GM21619 (cell line): ENCODE measurements around the gene YTHDC1.

Source experiments
- ATAC-seq: cut with Tn5 transposase; IDR thresholded peaks from one replicate; pipeline ENCODE4 v1.9.1; 2021; ENCODE audit not compliant: unreplicated experiment

Gene YTHDC1

GRCh38 chr4:68360231-68360968, 10.5 kb upstream of the YTHDC1 start:
- ATAC-seq = no peak

DNA sequence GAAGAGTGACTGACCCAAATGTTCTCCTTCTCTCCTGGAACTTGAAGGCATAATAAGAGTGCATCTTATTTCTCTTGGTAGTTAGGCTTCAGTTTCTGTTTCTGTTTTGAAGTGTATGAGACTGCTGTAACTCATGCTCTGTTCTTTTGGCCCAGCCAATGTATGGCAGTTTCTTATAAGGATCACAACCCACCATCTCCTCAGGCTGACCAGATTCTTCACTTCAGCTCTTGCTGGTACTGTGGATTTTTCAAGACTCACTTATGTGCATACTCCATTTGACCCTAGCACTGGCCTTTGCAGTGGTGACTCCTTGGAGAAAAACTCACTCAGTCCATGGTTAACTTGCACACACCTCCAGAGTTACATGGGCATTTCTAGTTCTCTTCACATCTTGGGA, 9.6 kb upstream of the YTHDC1 start:
- peak; percentile 90 for ATAC-seq

- ATAC-seq = no peak
These were observed 9.1 kb upstream of the YTHDC1 start for GRCh38 chr4:68358988-68359387.

- no peak for ATAC-seq
These were observed 2.9 kb upstream of the YTHDC1 start for GRCh38 chr4:68352791-68353190.

DNA sequence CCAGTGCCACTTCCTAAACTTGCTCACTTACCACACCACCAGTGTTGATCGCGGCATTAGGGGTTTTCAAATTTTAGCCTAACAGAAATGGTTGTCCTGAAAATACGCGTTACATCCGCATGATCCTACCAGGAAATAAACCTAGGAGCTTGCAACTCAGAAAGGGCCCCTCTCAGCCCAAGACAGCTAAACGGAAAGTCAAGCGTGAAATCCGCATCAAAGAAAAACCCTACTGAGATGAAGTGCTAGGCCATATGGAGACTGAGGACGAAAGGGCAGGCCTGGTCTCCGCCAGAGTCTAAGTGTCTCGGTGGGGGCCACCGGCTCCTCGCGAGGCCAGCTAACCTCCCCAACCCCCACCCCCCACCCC, 626 bp downstream of the YTHDC1 start:
- ATAC-seq = peak; percentile 6

DNA sequence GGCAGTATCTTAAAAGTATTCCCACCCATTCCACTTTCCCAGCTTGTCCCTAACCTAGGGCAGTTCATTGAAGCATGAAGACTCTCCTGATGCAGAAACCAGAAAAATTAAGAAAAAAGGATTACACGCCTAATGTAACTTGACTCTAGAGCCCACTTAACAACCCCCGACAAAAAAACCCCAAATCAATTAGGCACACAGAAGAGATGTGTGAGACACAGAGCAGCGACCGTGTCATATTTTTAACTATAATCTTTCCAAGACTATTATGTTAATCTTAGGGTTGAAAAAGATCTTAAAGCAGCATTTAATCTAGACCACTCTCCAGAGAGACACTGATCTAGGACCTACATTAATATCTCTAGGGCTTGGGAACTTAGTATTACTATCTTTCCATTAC, 1.3 kb downstream of the YTHDC1 start:
- no peak for ATAC-seq

- ATAC-seq = no peak
These were observed 2.0 kb downstream of the YTHDC1 start for GRCh38 chr4:68347845-68348244.

DNA sequence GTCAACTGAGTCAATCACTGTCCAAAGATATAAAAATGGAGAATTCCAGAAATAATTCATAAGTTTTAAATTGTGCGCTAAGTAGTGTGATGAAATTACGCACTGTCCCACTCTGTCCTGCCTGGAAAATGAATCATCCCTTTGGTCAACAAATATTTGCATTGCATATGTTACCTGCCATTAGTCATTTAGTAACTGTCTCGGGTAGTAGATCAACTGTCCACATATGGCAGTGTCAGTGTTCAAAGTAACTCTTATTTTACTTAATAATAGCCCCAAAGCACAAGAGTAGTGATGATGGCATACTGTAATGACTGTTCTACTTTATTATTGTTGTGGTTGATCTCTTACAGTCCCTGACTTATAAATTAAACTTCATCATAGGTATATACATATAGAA, 3.4 kb downstream of the YTHDC1 start:
- no peak for ATAC-seq

- no peak for ATAC-seq
These were observed 5.1 kb downstream of the YTHDC1 start for GRCh38 chr4:68344785-68345184.

- ATAC-seq = no peak
These were observed 5.8 kb downstream of the YTHDC1 start for GRCh38 chr4:68344049-68344448.

GRCh38 chr4:68342134-68342533, 7.8 kb downstream of the YTHDC1 start:
- ATAC-seq = no peak

- no peak for ATAC-seq
These were observed 11.3 kb downstream of the YTHDC1 start for GRCh38 chr4:68338625-68339024.

- ATAC-seq = no peak
These were observed 12.4 kb downstream of the YTHDC1 start for GRCh38 chr4:68337522-68337921.

DNA sequence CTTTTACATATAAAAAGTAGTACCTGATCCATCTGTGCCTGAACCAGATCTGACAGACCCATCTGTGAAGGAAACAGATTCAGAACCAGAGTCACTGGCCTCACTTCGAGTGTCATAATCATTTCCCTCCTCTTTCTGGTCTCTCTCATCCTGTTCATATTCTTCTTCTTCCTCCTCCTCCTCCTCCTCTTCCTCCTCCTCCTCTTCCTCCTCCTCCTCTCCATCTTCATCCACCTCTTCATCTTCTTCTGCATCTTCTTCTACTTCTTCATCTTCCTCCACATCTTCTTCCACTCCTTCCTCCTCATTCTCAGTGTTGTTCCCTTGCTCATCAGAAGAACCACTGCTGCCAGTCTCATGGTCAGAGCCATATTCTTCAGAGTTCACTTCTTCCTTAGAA, 12.9 kb downstream of the YTHDC1 start:
- ATAC-seq = no peak

GRCh38 chr4:68336530-68336929, 13.4 kb downstream of the YTHDC1 start:
- ATAC-seq = no peak

DNA sequence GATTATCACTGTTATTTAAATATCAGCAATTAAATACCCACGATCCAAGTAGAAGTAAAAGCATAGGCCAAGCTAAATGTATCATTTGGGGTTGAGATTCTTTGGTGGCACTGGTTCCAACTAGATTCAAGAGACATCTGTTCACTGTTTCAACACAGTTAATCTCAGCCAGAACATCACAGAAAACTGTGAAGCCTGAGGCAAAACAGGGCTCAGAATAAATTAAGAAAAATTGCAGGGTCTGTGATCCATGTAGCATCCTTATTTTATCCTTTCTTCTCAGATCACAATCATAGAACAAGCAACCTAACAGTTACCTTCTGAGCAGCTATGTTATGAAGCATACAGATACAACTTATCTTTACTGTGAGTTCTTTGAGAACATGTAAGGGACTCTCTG, 23.7 kb downstream of the YTHDC1 start:
- ATAC-seq = no peak

DNA sequence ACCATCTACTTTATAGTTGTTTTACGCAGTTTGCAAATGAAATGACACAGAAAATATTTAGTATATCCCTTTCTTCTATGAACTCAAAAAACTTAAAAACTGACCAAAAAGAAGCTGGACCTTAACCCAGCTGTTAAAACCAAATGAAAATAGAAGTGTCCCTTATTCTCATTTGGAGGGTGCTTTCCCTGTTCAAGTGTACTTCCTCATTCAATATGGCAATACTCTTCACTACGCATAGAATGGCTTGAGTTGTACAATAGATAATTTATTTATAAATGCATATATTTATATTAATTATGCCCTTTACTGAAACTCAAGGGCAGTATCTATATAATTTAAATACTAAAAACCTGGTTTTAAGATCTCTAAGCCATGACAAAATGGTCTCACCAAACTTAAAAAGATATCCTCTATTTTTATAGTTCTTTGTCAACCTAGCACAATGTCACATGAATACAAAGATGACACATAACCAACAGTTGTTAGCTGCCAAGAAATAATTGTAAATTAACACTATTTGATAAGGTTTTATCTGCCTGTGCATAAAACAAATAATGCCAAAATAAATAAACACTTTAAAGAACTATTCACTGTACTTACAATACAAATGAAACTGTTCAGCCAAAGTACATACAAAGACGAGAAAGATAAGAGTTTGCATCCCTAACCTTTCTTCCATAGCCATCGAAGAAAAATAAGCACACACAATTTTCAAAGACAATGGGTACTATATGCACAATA, 25.2 kb downstream of the YTHDC1 start:
- peak; percentile 50 for ATAC-seq

DNA sequence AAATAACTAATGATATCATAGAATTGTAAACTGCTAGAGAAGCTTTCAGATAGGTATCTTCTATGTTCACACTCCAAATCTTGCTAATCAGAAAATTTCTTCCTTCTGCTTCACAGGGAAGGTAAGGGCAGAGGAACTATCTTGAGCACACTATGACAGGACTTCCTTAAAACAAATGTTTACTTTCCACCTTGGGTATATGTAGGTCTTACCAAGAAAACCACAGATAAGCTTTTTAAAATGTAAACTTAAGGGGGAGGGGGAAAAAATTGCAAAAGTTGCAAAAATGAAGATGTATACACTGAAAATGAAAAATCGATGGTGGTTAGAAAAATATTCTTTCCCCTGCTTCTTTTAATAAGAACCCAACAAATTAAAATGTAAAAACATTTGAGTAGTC, 30.9 kb downstream of the YTHDC1 start:
- no peak for ATAC-seq

GRCh38 chr4:68316193-68316969, 33.5 kb downstream of the YTHDC1 start:
- ATAC-seq = no peak

DNA sequence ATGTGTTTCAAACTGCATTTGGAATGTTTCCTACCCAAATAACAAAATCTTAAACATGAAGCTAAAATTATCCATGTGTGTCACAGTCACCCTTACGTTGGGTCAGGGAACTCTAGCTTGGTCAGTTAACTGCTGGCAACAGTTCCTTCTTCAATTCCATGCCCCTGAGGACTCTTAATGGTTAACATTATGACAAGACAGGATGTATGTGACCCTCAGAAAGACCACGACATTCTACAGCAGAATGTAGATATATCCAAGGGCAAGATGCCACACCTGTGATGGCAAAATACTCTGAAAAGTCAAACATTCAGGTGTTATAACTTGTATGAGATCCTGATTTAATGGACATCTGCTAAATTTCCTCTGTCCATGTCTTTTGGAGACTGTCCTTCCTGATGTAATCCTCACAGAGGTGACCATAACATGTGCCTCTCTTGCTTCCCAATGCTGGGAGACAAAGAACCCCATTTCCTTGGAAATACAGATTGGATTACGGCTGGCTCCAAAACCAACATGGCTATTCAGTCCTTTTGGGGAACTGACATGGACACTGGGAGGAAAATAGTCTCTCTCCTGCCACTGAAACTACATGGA, 39.1 kb downstream of the YTHDC1 start:
- ATAC-seq = no peak

DNA sequence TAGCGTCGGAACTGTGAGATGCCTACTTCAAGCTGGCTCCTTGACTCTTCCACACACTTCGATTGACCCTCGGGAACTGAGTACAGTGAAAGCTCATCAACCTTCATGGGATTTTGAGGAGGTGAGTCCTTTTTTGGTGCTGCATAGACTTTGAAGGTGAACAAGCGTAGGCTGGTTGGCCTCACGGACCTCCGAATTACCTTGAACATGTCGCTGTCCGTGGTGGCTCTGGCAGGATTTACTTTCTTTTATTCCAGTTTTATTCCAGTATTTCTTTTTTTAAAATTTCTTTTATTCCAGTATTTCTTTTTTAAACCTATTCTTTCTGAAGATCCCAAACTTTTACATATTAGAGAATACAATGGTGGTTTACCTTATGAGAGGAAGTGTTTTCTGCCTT, 45.2 kb downstream of the YTHDC1 start:
- ATAC-seq = no peak
